Liver (tissue), 9 donors: ENCODE results near the gene ARNT2. TPM values are rescaled to one million over a fixed set of nuclear protein-coding genes. Genes with fewer than 3 reads are reported as not detected.

Experiments used
- DNase-seq: peaks from one replicate; pipeline ENCODE4 v3.0.0-alpha.2; 2017; ENCODE audit warnings: low spot score
- H3K27ac ChIP-seq, 2 donors: one replicate each; pipeline ENCODE4 v1.7.0; 2013; ENCODE audit warnings: inconsistent platforms in 2 of 2, low read length in 2 of 2, control low read depth in 1 of 2, low read depth in 1 of 2, mild to moderate bottlenecking in 1 of 2
- H3K27me3 ChIP-seq, 4 donors: one replicate each; pipeline versions ENCODE4 v1.6.1 to v1.7.0; 2013; ENCODE audit warnings: low read length in 3 of 4, inconsistent platforms in 1 of 4, mild to moderate bottlenecking in 1 of 4, moderate library complexity in 1 of 4; ENCODE audit not compliant: control insufficient read depth in 4 of 4, insufficient read depth in 4 of 4
- H3K36me3 ChIP-seq, 4 donors: one replicate each; pipeline versions ENCODE4 v1.6.1 to v1.7.0; 2013; ENCODE audit warnings: low read length in 3 of 4, mild to moderate bottlenecking in 3 of 4, low read depth in 1 of 4, moderate library complexity in 1 of 4; ENCODE audit not compliant: control insufficient read depth in 4 of 4, insufficient read depth in 3 of 4
- H3K4me1 ChIP-seq, 4 donors: one replicate each; pipeline versions ENCODE4 v1.6.1 to v1.7.0; 2013; ENCODE audit warnings: low read length in 3 of 4, mild to moderate bottlenecking in 3 of 4, moderate library complexity in 1 of 4; ENCODE audit not compliant: control insufficient read depth in 4 of 4, insufficient read depth in 4 of 4
- H3K4me3 ChIP-seq, 3 donors: one replicate each; pipeline versions ENCODE4 v1.6.1 to v1.7.0; 2013; ENCODE audit warnings: low read length in 3 of 3, control low read depth in 1 of 3, low read depth in 1 of 3, mild to moderate bottlenecking in 1 of 3
- H3K9ac ChIP-seq, 2 donors: one replicate each; pipeline ENCODE4 v1.7.0; 2013; ENCODE audit warnings: low read length in 2 of 2, mild to moderate bottlenecking in 2 of 2, moderate library complexity in 2 of 2, control low read depth in 1 of 2, low read depth in 1 of 2
- H3K9me3 ChIP-seq, 4 donors: one replicate each; pipeline versions ENCODE4 v1.6.1 to v1.7.0; 2013; ENCODE audit warnings: low read length in 3 of 4; ENCODE audit not compliant: control insufficient read depth in 4 of 4
- EGR1 ChIP-seq, 2 donors: IDR thresholded peaks; 2 replicates each; pipeline ENCODE4 v1.6.1; 2016 to 2018; ENCODE audit warnings: antibody characterized with exemption in 2 of 2, low read depth in 2 of 2
- GABPA ChIP-seq, 2 donors: IDR thresholded peaks in 1 of 2; conservative IDR thresholded peaks in 1 of 2; 2 replicates each; pipeline ENCODE4 v1.6.1; 2016; ENCODE audit warnings: antibody characterized with exemption in 2 of 2, mild to moderate bottlenecking in 1 of 2, moderate library complexity in 1 of 2
- JUND ChIP-seq, 2 donors: IDR thresholded peaks; 2 replicates each; pipeline ENCODE4 v1.6.1; 2016; ENCODE audit warnings: antibody characterized with exemption in 2 of 2
- RAD21 ChIP-seq, 2 donors: IDR thresholded peaks; 2 replicates each; pipeline ENCODE4 v1.6.1; 2016; ENCODE audit warnings: antibody characterized with exemption in 2 of 2, mild to moderate bottlenecking in 2 of 2
- RXRA ChIP-seq, 2 donors: IDR thresholded peaks; 2 replicates each; pipeline ENCODE4 v1.6.1; 2017 to 2018; ENCODE audit warnings: antibody characterized with exemption in 2 of 2, mild to moderate bottlenecking in 1 of 2
- SP1 ChIP-seq: IDR thresholded peaks from 2 replicates; pipeline ENCODE4 v1.6.1; 2018; ENCODE audit warnings: antibody characterized with exemption, mild to moderate bottlenecking
- TAF1 ChIP-seq: conservative IDR thresholded peaks from 2 replicates; pipeline ENCODE4 v1.6.1; 2016; ENCODE audit warnings: antibody characterized with exemption, mild to moderate bottlenecking
- YY1 ChIP-seq: IDR thresholded peaks from 2 replicates; pipeline ENCODE4 v1.6.1; 2016; ENCODE audit warnings: antibody characterized with exemption, mild to moderate bottlenecking
- WGBS: extraction: QIAGEN DNeasy Blood & Tissue Kit; methylation state at CpG from one replicate; pipeline ENCODE4 v1.1.7; 2013; 5-methylcytosine and 5-hydroxymethylcytosine counted together
- polyA plus RNA-seq, 2 donors: library from polyadenylated mRNA; stranded (reverse) in 1 of 2; unstranded in 1 of 2; fragments of 200-250 nt in 1 of 2; fragments of >200 nt in 1 of 2; fragmentation: Nextera tagmentation in 1 of 2; extraction: Ambion mirVana in 1 of 2; gene quantifications; one replicate each; pipeline versions ENCODE4 v1.2.1 to v1.2.3, GENCODE V29; 2013 to 2015
- total RNA-seq, 2 donors: library from RNA; depleted of rRNA; stranded (reverse); fragments of >200 nt; gene quantifications; one replicate each; pipeline ENCODE4 v1.2.3, GENCODE V29; 2014
- TF ChIP-seq, protein P1 (sequence below): IDR thresholded peaks from 2 replicates; pipeline ENCODE4 v1.6.1; 2016; ENCODE audit warnings: antibody characterized with exemption
- TF ChIP-seq, protein P2 (sequence below): IDR thresholded peaks from 2 replicates; pipeline ENCODE4 v1.6.1; 2016; ENCODE audit warnings: antibody characterized with exemption, mild to moderate bottlenecking
- TF ChIP-seq, protein P3 (sequence below): IDR thresholded peaks from 2 replicates; pipeline ENCODE4 v1.6.1; 2016; ENCODE audit warnings: antibody characterized with exemption
- TF ChIP-seq, protein P4 (sequence below): fragments of 150-350 bp; IDR thresholded peaks from 2 replicates; pipeline ENCODE4 v1.5.1; 2017; ENCODE audit warnings: improper control_type of control experiment, low read depth, low read length; ENCODE audit not compliant: missing input control
- donor health status: healthy.
- donor health status: healthy.
- donor health status: healthy.
- donor health status: healthy.
- donor health status: healthy.

Gene ARNT2
- total and polyA plus RNA-seq, 4 donors: 0.17 to 0.92 (median 0.54) TPM

DNA sequence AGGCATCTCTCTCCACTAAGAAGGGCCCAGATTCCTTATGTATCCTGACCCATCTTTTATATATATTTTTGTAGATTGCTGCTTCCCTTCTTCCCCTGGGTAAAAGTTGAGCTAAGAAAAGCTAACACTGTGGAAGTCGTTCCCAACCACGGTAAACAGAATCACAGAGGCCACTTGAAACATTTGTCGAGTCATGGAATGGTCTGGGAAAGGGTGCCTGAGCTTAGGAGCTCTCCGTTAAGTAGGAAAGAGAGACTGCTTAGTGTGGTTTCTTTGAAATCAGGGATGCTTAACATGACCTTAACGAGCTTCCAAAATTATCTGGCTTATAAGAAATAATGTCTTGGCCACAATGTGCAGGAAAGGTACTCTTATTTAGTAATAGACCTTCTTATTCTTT lies 45.6 kb downstream of the ARNT2 start (continued):
- TF ChIP-seq, protein P1, sequence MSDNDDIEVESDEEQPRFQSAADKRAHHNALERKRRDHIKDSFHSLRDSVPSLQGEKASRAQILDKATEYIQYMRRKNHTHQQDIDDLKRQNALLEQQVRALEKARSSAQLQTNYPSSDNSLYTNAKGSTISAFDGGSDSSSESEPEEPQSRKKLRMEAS: no peak

DNA sequence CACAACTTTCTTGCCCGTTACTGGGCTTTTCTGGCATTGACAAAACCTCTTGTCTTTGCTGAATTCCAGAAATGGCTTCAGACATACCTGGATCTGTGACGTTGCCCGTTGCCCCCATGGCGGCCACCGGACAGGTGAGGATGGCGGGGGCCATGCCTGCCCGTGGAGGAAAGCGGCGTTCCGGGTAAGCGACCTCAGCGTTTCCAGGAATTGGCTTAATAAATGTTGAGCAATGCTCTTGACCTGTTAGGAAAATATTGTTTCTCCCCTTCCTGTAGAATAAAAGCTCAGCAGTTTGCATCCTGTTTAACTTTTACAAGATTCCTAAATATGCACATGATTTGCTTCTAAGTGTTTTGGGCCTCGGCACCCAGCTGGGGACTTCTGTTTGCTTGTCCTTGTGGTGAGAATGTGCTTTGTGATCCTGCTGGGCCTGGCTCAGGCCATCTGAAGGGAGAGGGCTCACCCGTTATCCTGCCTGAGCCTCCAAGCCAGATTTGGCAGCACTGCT lies 46.7 kb downstream of the ARNT2 start:
- Histone ChIP-seq H3K9ac (no peak overlapping the region), H3K4me1 (peaks cover 0 to 5% (median under 1%) of the 10 kb centered on the region in 4 donors), H3K27ac (no peak overlapping the region), H3K36me3 (no peaks in the 10 kb centered on the region), H3K9me3 (no peaks in the 10 kb centered on the region), H3K27me3 (peaks cover 0 to 5% (median 0%) of the 10 kb centered on the region in 4 donors), H3K4me3 (no peak overlapping the region)
- TF ChIP-seq GABPA (IDR thresholded peaks at IDR 0.05 in 1 of 2, conservative IDR thresholded peaks at IDR 0.05 in 1 of 2) (no peak), EGR1 (IDR thresholded peaks at IDR 0.05; ENCODE audit: low read depth in 2 of 2) (no peak), SP1 (no peak), RXRA (IDR thresholded peaks at IDR 0.05) (no peak), JUND (IDR thresholded peaks at IDR 0.05) (no peak), TAF1 (no peak)
- TF ChIP-seq, protein P2, sequence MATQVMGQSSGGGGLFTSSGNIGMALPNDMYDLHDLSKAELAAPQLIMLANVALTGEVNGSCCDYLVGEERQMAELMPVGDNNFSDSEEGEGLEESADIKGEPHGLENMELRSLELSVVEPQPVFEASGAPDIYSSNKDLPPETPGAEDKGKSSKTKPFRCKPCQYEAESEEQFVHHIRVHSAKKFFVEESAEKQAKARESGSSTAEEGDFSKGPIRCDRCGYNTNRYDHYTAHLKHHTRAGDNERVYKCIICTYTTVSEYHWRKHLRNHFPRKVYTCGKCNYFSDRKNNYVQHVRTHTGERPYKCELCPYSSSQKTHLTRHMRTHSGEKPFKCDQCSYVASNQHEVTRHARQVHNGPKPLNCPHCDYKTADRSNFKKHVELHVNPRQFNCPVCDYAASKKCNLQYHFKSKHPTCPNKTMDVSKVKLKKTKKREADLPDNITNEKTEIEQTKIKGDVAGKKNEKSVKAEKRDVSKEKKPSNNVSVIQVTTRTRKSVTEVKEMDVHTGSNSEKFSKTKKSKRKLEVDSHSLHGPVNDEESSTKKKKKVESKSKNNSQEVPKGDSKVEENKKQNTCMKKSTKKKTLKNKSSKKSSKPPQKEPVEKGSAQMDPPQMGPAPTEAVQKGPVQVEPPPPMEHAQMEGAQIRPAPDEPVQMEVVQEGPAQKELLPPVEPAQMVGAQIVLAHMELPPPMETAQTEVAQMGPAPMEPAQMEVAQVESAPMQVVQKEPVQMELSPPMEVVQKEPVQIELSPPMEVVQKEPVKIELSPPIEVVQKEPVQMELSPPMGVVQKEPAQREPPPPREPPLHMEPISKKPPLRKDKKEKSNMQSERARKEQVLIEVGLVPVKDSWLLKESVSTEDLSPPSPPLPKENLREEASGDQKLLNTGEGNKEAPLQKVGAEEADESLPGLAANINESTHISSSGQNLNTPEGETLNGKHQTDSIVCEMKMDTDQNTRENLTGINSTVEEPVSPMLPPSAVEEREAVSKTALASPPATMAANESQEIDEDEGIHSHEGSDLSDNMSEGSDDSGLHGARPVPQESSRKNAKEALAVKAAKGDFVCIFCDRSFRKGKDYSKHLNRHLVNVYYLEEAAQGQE: no peak
- TF ChIP-seq, protein P3, sequence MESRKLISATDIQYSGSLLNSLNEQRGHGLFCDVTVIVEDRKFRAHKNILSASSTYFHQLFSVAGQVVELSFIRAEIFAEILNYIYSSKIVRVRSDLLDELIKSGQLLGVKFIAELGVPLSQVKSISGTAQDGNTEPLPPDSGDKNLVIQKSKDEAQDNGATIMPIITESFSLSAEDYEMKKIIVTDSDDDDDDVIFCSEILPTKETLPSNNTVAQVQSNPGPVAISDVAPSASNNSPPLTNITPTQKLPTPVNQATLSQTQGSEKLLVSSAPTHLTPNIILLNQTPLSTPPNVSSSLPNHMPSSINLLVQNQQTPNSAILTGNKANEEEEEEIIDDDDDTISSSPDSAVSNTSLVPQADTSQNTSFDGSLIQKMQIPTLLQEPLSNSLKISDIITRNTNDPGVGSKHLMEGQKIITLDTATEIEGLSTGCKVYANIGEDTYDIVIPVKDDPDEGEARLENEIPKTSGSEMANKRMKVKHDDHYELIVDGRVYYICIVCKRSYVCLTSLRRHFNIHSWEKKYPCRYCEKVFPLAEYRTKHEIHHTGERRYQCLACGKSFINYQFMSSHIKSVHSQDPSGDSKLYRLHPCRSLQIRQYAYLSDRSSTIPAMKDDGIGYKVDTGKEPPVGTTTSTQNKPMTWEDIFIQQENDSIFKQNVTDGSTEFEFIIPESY: no peak
- TF ChIP-seq, protein P4, sequence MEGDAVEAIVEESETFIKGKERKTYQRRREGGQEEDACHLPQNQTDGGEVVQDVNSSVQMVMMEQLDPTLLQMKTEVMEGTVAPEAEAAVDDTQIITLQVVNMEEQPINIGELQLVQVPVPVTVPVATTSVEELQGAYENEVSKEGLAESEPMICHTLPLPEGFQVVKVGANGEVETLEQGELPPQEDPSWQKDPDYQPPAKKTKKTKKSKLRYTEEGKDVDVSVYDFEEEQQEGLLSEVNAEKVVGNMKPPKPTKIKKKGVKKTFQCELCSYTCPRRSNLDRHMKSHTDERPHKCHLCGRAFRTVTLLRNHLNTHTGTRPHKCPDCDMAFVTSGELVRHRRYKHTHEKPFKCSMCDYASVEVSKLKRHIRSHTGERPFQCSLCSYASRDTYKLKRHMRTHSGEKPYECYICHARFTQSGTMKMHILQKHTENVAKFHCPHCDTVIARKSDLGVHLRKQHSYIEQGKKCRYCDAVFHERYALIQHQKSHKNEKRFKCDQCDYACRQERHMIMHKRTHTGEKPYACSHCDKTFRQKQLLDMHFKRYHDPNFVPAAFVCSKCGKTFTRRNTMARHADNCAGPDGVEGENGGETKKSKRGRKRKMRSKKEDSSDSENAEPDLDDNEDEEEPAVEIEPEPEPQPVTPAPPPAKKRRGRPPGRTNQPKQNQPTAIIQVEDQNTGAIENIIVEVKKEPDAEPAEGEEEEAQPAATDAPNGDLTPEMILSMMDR: no peak
- no peak for DNase-seq
- WGBS: 55% methylated on average over 14 of the region's 14 CpGs

DNA sequence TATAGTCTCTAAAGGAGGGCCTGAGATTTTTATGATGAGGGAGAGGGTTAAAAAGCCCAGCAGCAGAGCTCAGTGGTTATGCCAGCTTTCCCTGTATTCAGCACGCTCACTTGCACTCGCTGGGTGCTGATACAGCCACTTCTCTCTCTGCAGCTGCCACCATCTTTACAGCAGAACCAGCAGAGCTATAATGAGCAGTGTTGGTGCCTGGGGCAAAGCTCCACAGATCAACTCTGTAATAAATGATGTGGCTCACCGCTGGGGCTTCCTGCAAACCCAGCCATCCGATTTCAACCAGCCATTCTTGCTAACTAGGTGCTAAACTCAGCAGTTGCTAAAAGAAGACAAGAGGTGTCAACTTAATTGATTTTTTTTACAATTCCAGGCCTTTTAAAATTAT lies 48.0 kb downstream of the ARNT2 start:
- WGBS: 90% methylated on average over 4 of the region's 4 CpGs
- H3K27ac ChIP-seq: no peak overlapping the region
- H3K9ac ChIP-seq: no peak overlapping the region
- H3K36me3 ChIP-seq: no peaks in the 10 kb centered on the region
- no peak for DNase-seq
- peaks cover 0 to 7% (median 0%) of the 10 kb centered on the region in 4 donors for H3K27me3 ChIP-seq
- H3K9me3 ChIP-seq: no peaks in the 10 kb centered on the region
- H3K4me1 ChIP-seq: peaks cover 0 to 5% (median under 1%) of the 10 kb centered on the region in 4 donors
- no peak overlapping the region for H3K4me3 ChIP-seq
- TF ChIP-seq TAF1 (no peak), GABPA (IDR thresholded peaks at IDR 0.05 in 1 of 2, conservative IDR thresholded peaks at IDR 0.05 in 1 of 2) (no peak), YY1 (no peak), SP1 (no peak), RAD21 (IDR thresholded peaks at IDR 0.05) (no peak)
- TF ChIP-seq, protein P2: no peak
- TF ChIP-seq, protein P4: no peak
- TF ChIP-seq, protein P3: no peak
